Kidney (tissue), 14 donors: Measurements from ENCODE around the gene RXYLT1. TPM values are rescaled to one million over a fixed set of nuclear protein-coding genes. Genes with fewer than 3 reads are reported as not detected.

Experiments used
- DNase-seq, 5 donors: peaks; one replicate each; pipeline ENCODE4 v3.0.0-alpha.2; 2013 to 2020
- FAIRE-seq: peaks from 2 replicates; lab custom pipeline; 2012; peaks lifted over from hg19 to GRCh38; lab: Jason Lieb, UNC
- H3K27ac ChIP-seq, 2 donors: one replicate each; pipeline ENCODE4 v1.7.0; 2013; ENCODE audit warnings: low read depth in 2 of 2, low read length in 2 of 2, inconsistent platforms in 1 of 2
- H3K27me3 ChIP-seq: one replicate; pipeline ENCODE4 v1.7.1; 2013; ENCODE audit warnings: low read length, inconsistent platforms; ENCODE audit not compliant: control insufficient read depth, insufficient read depth
- H3K36me3 ChIP-seq, 3 donors: one replicate each; pipeline versions ENCODE4 v1.7.0 to v1.7.1; 2013; ENCODE audit warnings: low read length in 3 of 3, control low read depth in 1 of 3, inconsistent platforms in 1 of 3; ENCODE audit not compliant: insufficient read depth in 3 of 3, control insufficient read depth in 2 of 3
- H3K4me1 ChIP-seq, 3 donors: one replicate each; pipeline versions ENCODE4 v1.7.0 to v1.7.1; 2013; ENCODE audit warnings: low read length in 3 of 3, inconsistent platforms in 1 of 3, low read depth in 1 of 3; ENCODE audit not compliant: control insufficient read depth in 2 of 3, insufficient read depth in 2 of 3
- H3K4me3 ChIP-seq, 3 donors: one replicate each; pipeline versions ENCODE4 v1.7.0 to v1.8.1; 2013; ENCODE audit warnings: low read length in 3 of 3, control low read depth in 1 of 3, inconsistent platforms in 1 of 3
- H3K9ac ChIP-seq, 3 donors: one replicate each; pipeline versions ENCODE4 v1.7.0 to v1.7.1; 2013; ENCODE audit warnings: low read length in 3 of 3, control low read depth in 1 of 3, inconsistent platforms in 1 of 3
- H3K9me3 ChIP-seq, 3 donors: one replicate each; pipeline versions ENCODE4 v1.7.0 to v1.7.1; 2013; ENCODE audit warnings: low read length in 3 of 3, control low read depth in 1 of 3, inconsistent platforms in 1 of 3; ENCODE audit not compliant: control insufficient read depth in 2 of 3, insufficient read depth in 1 of 3
- intact Hi-C: fragments of 100-400 bp; cut with DNase I; formaldehyde crosslinking; loops from one replicate; pipeline ENCODE4 v1.11.1; 2022
- polyA plus RNA-seq: library from polyadenylated mRNA; stranded (reverse); fragments of 350-450 nt; fragmentation: Illumina TruSeq; extraction: RNeasy Lipid Tissue Mini Kit (QIAGEN cat#74804); gene quantifications from one replicate; pipeline ENCODE4 v1.2.3, GENCODE V29; 2014; ENCODE audit warnings: low read depth, low replicate concordance; ENCODE audit not compliant: insufficient read depth
- total RNA-seq: library from RNA; stranded (reverse); fragmentation: NEBNext Ultra II Directional; extraction: Animal tissue kit (Norgen Biotek cat#: 25700); gene quantifications from one replicate; pipeline ENCODE4 v1.2.1, GENCODE V29; 2021
- TF ChIP-seq, protein P1 (sequence below): IDR thresholded peaks from 3 replicates; pipeline ENCODE4 v1.5.1; 2012; ENCODE audit warnings: mild to moderate bottlenecking, moderate library complexity, borderline replicate concordance; ENCODE audit not compliant: insufficient read depth; ENCODE audit errors: extremely low read depth
- donor health status: control.
- donor health status: control.
- donor health status: control.
- donor health status: control.
- donor health status: control.
- donor health status: DM: yes; HTN: yes; CAD: no.
- donor health status: Normal renal cell carcinoma (clear cell type).

The RXYLT1 gene
- total and polyA plus RNA-seq, 2 donors from 2014 or later = 15.9 to 17.5 TPM

- TF ChIP-seq, protein P1, sequence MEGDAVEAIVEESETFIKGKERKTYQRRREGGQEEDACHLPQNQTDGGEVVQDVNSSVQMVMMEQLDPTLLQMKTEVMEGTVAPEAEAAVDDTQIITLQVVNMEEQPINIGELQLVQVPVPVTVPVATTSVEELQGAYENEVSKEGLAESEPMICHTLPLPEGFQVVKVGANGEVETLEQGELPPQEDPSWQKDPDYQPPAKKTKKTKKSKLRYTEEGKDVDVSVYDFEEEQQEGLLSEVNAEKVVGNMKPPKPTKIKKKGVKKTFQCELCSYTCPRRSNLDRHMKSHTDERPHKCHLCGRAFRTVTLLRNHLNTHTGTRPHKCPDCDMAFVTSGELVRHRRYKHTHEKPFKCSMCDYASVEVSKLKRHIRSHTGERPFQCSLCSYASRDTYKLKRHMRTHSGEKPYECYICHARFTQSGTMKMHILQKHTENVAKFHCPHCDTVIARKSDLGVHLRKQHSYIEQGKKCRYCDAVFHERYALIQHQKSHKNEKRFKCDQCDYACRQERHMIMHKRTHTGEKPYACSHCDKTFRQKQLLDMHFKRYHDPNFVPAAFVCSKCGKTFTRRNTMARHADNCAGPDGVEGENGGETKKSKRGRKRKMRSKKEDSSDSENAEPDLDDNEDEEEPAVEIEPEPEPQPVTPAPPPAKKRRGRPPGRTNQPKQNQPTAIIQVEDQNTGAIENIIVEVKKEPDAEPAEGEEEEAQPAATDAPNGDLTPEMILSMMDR = no peak
These were observed 28.9 kb downstream of the RXYLT1 start for GRCh38 chr12:63808631-63809030.

GRCh38 chr12:63809566-63809965, 29.9 kb downstream of the RXYLT1 start:
- FAIRE-seq = no peak
- Histone ChIP-seq H3K4me1 (peaks cover 0 to 5% (median 2%) of the 10 kb centered on the region in 3 donors), H3K9ac (no peak overlapping the region), H3K4me3 (no peak overlapping the region), H3K36me3 (peaks cover 0 to 7% (median 4%) of the 10 kb centered on the region in 3 donors), H3K9me3 (no peaks in the 10 kb centered on the region), H3K27ac (no peak overlapping the region), H3K27me3 (no peaks in the 10 kb centered on the region)
- no peak for DNase-seq
- intact Hi-C loops = no loop called here
- TF ChIP-seq, protein P1 = no peak

More at GRCh38 chr12:63808631-63809030, 28.9 kb downstream of the RXYLT1 start:
- H3K4me3 ChIP-seq = no peak overlapping the region
- DNase-seq = no peak
- no peak for FAIRE-seq
- no peaks in the 10 kb centered on the region for H3K27me3 ChIP-seq
- no peak overlapping the region for H3K27ac ChIP-seq
- H3K9ac ChIP-seq = no peak overlapping the region
- intact Hi-C loops = no loop called here
- peaks cover 0 to 7% (median 4%) of the 10 kb centered on the region in 3 donors for H3K36me3 ChIP-seq
- H3K9me3 ChIP-seq = no peaks in the 10 kb centered on the region
- peaks cover 0 to 5% (median 2%) of the 10 kb centered on the region in 3 donors for H3K4me1 ChIP-seq

DNA sequence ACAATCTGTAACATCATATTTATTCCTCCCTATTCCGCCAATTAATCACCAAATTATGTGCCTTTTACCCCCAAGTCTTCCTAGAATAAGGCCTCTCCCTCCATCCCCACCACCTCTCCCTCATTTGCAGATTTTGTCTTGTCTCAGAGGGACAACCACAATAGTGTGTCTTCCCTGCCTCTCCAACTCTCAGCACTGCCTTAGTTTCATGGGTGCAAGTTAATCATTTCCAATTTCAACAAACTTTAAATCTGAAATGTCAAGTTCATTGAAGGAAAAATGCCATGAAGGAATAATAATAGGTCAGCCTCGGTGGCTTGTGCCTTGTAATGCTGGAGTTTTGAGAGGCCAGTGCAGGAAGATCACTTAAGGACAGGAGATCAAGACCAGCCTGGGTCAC, 31.6 kb downstream of the RXYLT1 start:
- TF ChIP-seq, protein P1 = no peak
- intact Hi-C loops = no loop called here
- Histone ChIP-seq H3K4me3 (peak overlapping the region in 1 of 3 donors; percentile 24), H3K4me1 (peaks cover 0 to 5% (median 2%) of the 10 kb centered on the region in 3 donors), H3K27me3 (no peaks in the 10 kb centered on the region), H3K27ac (no peak overlapping the region), H3K36me3 (peaks cover 0 to 7% (median 4%) of the 10 kb centered on the region in 3 donors), H3K9ac (no peak overlapping the region), H3K9me3 (no peaks in the 10 kb centered on the region)
- FAIRE-seq (no peak), DNase-seq (peak in 1 of 5 donors; percentile 5)

GRCh38 chr12:63811755-63812154, 32.0 kb downstream of the RXYLT1 start:
- H3K4me3 ChIP-seq = peak overlapping the region in 1 of 3 donors; percentile 24
- H3K9me3 ChIP-seq = no peaks in the 10 kb centered on the region
- H3K36me3 ChIP-seq = peaks cover 0 to 7% (median 4%) of the 10 kb centered on the region in 3 donors
- no peak overlapping the region for H3K27ac ChIP-seq
- H3K9ac ChIP-seq = no peak overlapping the region
- DNase-seq (no peak), FAIRE-seq (no peak)
- peaks cover 0 to 5% (median 2%) of the 10 kb centered on the region in 3 donors for H3K4me1 ChIP-seq
- no peaks in the 10 kb centered on the region for H3K27me3 ChIP-seq
- intact Hi-C loops = no loop called here
- TF ChIP-seq, protein P1 = no peak
